ENCODE data around the gene LEMD2.

The LEMD2 gene

DNA sequence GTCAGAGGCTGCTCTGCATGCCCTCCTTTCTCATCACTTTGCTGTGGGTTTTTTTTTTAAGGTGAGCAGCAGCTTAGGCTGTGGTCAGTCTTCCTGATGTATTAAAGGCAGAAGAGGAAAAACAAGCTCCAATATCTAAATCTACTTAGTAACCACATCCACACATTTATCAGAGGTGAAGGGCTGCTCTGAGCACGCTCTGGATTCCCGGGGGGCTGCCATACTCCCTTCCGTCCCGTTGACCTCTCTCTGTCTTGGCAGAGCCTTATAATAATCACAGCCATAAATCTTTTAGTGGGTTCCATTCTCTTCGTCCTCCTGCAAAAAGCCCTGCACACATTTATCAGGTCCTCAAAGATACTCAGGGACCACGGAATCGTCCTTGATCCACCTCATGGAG lies 2.7 kb upstream of the LEMD2 start:
- no peak for DNase-seq

DNA sequence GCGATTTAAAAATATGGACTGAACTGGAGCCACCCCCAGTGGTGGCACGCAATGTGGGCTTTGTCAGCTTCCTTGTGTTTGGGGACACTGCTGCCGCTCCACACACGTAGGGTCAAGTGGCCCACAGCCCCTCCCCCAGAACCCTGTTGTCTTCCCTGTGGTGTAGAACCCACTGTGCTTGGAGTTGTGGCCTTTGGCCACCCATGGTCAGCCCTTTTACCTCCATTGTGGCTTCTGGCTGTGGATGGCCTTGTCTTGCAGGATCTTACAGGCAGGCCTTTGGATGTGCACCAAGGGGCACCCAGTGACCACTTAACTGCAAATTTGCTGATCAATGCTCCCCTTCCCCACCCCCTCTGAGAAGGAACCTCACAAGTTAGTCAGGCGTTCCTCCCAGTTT lies 2.0 kb upstream of the LEMD2 start:
- DNase-seq = no peak

DNA sequence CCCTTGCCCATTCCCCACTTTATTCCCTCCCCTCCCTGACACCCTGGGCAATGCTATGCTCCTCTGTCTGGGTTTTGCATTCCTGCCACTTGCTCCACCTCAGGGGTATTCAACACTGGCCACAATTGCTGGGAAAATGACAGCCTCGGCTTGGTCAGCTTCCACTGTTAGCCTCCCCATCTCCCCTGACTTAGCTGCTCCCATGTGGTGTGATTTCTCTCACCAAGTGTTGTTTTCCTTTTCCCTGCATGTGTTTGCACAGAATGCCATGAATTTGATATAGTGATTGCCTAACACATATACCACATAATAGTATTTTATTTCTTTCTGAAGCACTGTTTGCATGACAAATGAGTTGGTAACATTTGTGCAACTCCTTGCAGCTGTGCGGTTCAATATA lies 1.4 kb upstream of the LEMD2 start:
- no peak for DNase-seq

DNA sequence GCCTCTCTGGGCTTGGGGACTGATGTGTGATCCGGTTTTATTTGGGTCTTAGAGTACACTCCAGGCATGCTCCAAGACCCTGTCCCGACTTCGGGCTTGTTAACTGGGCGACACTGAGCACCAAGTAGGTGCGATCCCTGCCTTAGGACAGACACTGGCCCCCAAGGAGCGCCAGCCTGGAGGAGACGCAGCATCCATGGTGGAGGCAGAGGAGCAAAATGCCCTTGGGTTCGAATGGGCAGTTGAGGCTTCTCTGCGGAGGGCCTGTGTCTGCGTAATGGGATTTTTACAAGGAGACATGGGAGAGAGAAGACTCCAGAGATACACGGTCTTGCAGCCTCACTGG lies 593 bp upstream of the LEMD2 start:
- DNase-seq = no peak

DNA sequence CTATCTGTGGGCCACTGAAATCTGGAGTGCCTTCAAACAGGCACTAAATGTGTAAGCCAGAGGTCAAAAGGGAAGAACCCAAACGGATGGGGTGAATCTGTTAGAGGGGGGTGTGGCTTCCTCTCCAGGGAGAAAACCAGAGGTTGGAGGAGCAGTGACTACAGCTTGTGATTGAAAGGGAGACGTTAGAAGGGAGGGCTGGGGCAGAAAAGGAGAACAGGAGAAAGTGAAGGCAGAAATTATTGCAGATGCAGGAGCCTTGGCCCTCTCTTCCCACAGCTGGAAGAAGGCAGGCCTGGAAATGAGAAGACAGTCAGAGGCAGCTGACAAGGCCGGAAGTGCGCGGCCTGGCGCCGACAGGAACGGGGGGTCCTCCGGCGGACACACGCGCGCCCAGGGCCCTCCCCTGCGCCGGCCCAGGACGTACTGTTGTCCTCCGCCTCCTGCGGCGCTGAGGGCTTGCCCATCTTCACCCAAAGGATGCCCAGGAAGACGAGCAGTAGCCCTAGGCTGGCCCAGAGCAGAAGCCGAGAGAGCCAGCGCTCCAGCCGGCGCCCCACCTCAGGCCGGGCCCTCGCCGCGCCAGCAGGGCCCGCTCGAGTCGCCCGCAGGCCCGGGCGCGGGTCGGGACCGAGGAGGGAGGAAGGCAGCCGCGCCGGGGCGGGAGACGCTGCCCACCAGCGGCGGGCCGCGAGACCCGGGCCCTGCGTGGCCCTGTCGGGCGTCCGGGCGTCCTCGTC lies 806 bp downstream of the LEMD2 start:
- peak; percentile 65 for DNase-seq

DNA sequence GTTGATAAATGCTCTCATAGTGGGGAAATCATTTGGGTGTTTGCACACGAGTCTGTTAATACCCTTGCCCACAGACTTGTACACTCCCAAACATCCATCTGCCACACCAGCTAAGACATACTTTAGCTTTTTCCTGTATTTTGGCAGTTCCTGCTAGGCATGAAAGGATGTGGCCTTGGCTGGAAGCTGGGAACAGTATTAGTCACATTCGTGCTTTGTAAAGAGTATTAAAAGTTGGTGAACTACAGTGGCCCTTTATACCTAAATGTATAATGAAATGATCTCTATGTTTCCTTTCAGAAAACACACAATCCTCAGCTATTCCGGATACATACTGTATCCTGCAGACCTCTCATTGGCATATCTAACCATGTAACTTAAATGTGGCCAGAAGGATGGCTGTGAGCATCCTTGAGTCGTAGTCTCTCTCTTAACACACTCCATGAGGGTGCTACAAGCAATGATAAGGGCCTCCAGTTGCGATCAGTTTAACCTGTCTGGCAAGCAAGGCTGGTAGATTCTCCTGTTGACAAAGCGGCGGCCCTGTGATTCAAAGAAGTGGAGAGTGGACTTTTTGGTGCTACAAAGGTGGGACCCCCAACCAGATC lies 1.5 kb downstream of the LEMD2 start:
- DNase-seq = no peak

DNA sequence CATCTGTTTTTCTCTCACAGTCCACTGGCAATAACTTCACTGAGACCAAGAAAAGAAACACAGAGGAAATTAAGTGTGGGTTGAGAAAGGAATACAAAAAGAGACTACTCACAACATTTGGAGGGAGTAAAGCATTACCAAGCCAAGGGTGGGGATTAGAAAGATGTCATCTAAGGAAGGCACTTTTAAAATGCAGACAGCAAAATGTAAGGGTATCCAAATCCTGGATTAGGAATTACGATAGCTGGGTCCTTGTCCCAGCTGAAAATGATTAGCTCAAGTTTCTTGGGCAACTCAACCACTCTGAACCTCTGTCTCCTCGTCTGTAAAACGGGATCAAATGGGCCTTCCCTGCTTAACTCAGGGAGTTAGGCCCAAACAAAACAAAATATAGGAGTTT lies 2.2 kb downstream of the LEMD2 start:
- DNase-seq = no peak

DNA sequence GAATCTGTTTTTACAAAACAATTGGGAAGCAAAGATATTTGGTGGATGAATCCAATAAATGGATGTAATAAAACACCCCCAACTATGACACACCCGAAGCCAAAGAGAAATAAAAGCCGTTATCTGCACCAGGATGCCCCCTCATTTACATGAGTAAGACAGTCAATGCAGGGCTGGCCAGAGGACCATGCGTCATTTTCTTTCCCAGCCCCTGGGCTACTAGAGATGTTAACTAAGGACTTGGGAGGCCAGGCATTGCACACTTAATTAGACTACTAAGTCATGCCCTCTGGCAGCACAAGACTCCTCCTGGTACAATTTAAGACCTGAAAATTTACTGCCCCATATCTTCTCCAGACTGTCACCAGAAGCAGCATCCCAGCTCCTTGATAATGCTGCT lies 3.2 kb downstream of the LEMD2 start:
- no peak for DNase-seq

DNA sequence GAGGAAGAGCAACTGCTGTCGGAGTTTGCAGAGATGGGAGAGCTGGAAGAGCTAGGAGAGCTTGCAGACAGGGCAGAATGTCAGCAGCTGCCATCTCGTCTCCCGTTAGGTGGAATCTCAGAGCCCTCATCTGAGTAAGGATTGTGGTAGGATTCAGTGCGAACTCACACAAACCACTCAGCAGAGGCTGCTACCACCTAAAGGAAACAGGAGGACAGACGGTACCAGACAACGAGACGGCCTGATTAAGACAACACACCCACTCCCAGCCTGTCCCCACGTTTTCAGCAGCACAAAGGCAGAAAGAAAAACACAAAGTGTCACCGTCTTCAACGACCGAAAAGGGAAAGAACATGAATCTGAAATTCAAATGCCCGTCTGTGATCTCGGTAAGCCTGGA lies 4.1 kb downstream of the LEMD2 start:
- DNase-seq = no peak

DNA sequence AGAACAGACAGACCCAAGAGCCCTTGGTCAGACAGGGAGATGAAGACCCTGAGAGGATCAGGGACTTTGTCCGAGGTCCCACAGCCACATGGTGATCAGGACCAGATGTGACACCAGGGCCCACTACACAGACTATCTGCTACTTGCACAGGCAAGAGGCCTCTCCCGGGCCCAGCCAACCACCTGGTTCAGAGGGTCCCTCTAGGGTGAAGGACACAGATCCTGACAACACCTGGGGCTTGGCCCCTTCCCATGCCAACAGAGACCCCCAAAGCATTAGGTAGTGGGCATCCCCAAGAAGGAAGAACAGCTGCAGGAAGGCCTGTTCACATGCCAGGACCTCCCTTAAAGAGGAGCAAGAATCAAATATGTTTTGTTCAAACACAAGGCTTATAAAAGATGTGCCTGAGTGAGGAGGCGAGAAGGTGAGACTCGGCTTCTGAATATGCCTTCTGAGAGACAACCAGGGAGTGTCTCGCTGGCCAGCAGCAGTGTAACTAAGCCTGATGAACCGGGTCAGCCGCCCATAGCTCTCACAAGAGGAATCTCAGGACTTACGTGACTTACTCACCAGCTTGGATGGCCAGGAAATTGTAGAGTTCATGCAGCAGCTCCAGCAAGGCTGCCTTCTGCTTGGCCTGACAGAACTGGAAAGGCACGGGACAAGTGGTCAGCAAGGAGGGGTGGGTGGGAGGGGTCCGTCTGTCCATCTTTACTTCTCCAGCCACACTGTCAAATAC lies 5.0 kb downstream of the LEMD2 start:
- DNase-seq = no peak

DNA sequence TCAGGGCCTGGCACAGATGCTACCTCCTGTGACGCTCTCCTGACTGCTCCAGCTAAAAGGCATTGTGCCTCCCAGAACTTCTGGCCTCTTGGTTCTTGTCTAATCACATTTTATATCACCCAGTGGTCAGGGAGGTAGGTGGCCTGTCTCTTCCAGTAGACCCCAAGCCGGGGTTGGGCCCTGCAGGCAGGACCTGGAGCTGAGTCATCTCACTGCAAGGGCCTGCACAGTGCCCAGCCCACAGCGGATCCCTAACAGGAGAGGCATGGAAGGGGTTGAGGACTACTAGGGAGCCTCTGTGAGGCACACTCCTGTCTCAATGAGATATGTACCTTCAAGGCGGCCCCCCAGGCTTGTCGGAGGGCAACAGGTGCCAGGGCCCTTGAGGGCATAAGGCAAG lies 6.4 kb downstream of the LEMD2 start:
- no peak for DNase-seq

DNA sequence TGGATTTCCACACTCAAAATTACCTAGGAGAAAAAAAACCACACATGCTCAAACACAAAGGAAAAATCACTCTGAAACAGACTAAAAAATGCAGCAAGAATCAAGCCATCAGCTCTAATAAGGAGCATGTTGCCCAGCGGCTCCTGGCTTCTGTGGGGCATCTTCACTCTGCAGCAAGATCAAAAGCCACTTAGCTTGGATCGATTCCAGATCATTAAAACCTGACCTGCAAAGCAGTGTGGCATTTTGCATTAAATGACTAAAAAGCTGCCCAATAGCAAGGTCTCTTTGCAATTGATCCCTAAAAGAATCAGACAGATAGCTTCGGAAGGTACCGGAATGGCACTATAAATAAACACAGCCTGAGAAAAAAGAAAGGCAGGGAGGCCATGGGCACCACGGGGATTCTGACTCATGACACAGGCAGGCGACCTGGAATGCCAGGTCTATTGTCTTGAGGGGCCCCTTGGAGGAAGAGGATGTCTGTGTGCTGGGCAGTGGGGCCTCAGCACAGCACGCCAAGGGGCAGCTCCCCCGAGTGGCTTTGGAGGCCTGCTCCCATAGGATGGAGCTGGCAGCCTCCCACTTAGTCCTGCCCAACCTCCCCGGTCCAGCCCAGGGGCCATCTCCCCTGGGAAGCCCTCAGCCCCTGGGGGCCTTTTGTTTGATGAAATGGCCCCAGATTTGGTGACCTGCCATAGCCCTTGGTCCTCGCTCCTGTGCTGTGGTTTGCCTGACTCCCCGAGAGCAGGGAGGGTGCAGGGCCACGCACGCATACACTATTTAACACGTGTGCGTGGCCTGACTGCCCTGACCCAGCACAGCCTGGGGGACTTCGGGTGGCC lies 7.6 kb downstream of the LEMD2 start:
- peak; percentile 69 for DNase-seq

DNA sequence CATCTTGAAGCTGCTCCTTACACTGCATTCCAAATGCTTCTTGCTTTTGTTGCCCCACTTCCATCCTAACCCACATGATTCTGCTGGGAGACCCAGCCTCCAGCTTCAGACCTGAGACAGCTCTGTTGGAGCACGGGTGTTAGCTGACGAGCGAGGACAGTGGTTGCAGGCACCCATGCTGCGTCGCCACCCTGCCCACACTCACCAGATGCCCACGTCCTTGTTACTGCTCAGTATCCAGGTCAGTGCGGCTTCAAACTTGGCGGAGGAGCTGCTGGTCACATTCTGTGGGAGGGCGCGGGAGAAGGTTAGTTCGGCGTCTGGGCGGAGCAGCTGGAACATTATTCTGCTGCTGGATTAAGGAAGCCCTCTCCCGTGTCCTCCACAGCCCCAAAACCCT lies 9.0 kb downstream of the LEMD2 start:
- DNase-seq = peak; percentile 14

DNA sequence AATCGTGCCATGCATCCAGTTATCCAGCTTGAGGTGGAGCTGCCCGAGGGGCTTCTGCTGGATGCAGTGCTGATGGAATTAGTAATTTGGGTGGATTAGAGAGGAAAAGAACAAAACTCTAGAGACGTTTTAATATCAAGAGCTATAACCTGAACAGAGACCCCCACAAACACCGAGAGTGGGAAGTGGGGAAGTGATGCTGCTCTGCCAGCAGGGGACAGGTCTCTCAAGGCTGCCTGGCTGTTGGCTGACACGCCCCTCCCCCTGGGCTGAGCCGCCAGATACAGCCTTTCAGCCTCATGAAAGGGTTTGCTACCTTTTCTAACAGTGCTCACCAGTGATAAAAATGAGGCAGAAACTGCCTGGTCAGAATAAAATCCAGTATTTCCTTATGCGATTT lies 9.6 kb downstream of the LEMD2 start:
- peak; percentile 29 for DNase-seq

DNA sequence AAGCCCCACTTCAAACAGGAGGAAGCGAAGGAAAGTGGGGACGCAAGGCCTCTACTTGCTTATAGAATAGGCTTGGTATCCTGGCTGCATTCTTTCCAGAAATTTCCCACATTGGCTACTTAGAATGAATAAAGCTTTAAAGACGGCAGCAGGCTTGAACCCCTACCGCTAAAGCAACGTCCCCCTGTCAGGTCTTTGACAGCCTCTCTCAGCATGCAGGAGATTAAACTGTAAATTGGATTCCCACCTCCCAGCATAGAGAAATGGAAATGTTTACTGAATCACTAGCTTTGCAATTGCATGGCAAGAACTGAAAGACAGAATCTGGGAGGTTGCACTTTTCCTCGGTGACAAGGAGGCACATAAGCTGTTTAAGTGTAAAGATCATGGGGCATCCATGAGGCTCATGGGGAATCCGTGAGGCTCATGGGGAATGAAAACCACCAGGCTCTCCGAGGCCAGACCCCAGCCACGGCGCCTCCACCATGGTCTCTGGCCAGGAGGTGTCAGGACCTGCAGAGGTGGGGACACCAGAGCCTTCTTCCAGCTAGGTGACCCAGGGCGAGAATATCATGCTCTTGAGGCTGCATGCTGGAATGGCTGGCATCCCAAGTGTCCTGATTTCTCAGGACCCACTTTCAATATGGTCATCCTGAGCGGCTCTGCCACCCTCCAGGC lies 10.3 kb downstream of the LEMD2 start:
- DNase-seq = peak; percentile 9

DNA sequence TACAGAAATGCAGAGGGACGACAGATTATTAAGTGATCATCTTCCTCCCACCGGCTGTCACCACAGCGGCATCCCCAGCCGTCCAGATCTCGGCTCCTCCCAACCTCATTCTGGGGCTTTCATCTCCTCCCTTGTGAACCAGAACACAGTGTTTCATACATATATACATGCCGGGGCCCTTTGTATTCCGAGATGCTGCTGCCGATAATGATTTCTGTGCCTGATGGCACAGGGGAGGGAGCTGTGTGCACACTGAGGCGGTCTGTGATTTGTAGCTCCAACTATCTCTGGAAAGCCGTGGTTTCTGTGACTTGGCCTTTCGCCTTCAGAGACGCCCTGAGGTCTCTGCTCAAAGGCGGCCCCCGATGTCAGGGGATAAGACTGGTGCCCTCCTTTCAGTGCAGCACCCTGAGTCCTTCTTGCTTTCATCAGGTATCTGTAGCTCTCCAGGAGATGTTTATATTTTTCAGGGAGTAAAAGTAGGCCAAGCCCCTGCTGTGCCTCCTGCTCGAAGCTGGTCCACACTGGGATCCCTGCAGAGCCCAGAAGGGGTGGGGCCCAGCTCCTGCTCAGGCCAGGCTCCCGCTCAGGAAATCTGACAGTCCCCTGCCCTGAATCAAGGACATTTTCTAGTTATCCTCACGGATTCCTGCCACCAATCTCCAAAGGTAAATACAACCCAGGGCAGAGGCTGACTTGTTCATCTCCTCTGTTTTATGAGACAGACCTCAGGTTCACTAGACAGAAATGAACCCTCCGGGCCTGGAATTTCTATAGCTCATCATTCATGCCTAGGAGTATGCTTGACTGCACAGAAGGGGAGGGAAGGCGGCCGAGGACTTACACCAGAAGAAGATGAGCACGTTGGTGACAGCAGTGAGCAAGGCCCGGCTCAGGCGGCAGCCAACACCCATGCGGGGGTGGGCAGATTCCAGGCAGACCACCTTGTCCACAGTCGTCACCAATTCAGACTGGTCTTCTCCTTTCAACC lies 11.2 kb downstream of the LEMD2 start:
- peak; percentile 65 for DNase-seq

DNA sequence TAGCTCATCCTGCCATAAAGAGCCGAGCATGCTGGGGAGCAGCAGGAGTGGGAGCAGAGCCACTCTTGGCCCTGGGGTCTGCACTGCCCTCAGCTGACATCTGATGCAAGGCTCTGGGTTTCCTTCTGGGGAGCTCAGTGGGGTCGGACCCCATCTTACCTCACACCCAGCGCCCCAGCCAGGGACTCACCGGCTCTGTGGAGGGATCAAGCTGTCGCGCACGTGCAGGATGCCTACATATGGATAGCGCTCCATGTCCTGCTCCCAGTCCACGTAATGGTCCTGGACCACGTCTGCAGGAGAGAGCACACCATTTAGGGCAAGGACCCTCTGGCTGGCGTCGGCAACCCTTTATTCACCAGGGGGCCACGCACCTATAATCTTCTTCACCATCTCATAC lies 12.2 kb downstream of the LEMD2 start:
- no peak for DNase-seq

DNA sequence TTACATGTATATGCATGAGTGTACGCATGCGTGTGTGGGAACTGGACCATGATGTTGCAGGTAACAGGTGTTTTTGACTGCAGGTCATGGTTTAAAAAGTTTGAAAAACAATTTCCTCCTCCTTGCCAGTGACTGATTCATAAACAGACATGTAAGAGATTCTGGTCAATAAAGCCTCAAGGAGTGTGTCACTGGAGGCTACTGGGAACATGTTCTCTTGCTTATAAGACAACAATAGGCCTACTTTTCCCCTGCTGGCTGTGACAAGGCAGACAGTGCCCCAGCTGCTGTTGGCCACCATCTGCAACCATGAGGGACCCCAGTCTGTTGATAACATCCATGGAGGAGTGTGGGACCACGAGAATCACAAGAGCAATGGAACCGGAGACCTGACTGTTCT lies 12.7 kb downstream of the LEMD2 start:
- no peak for DNase-seq

DNA sequence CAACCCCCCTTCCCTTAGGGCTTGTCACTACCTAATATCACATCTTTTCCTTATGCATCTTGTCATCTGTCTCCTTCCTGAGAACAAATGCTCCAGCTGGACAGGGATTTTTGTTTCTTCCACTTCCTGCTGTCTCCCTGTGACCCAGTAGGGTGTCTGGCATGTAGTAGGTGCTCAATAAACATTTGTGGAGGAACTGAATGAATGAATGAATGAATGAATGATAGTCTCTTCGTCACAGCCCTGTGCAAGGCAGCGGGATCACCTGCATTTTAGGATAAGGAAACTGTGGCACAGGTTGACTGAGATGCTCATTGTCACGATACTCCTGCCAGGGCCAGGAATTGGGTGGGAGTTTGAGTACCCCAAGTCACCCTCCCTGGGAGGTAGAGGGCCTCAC lies 14.2 kb downstream of the LEMD2 start:
- DNase-seq = no peak

DNA sequence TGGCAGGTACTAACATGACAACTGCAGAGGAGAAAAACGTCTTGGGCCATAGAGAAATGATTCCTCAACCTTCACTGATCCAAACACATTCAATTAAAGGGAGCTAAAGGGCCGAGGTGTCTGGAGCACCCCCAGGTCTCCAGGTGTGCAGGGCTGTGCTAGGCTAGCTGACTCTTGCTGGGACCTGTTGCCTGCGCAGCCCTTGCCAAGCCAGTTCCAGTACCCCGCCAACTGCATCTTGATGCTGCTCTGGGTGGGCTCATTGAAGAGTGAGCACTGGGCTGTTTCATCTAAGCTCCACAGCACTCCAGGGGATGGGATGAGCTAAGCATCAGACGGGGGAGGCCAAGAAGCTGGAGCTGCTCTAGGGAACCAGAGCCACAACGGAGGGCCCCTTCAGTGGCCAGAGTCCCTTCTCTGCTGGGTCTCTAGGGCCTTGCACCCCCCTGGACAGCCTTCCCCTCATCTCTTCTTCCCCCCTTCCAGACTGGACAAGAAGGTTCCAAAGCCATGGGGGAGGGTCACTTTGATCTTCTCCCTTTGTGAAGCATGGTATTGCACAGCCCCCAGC lies 15.9 kb downstream of the LEMD2 start:
- no peak for DNase-seq
